ENCODE results near the gene ITGB2.

ITGB2 gene

GRCh38 chr21:44862869-44863685 is 57.6 kb downstream of the ITGB2 start:
- no peak for TF ChIP-seq CTCF (conservative IDR thresholded peaks at IDR 0.05; ENCODE audit: low read depth, low read length)
- DNase-seq (ENCODE audit: low read depth): no peak
- no peak overlapping the region for H3K4me3 ChIP-seq (ENCODE audit: low read depth, low read length)

GRCh38 chr21:44858791-44859190 is 61.9 kb downstream of the ITGB2 start:
- no peak for DNase-seq (ENCODE audit: low read depth)
- no peak overlapping the region for H3K4me3 ChIP-seq (ENCODE audit: low read depth, low read length)
- no peak for TF ChIP-seq CTCF (conservative IDR thresholded peaks at IDR 0.05; ENCODE audit: low read depth, low read length)

- DNase-seq (ENCODE audit: low read depth): no peak
- TF ChIP-seq CTCF (conservative IDR thresholded peaks at IDR 0.05; ENCODE audit: low read depth, low read length): no peak
- no peak overlapping the region for H3K4me3 ChIP-seq (ENCODE audit: low read depth, low read length)
Observed at GRCh38 chr21:44858291-44858690, 62.4 kb downstream of the ITGB2 start.

- no peak overlapping the region for H3K4me3 ChIP-seq (ENCODE audit: low read depth, low read length)
- DNase-seq (ENCODE audit: low read depth): no peak
- TF ChIP-seq CTCF (conservative IDR thresholded peaks at IDR 0.05; ENCODE audit: low read depth, low read length): no peak
Observed at GRCh38 chr21:44857127-44857892, 63.4 kb downstream of the ITGB2 start.

- H3K4me3 ChIP-seq (ENCODE audit: low read depth, low read length): no peak overlapping the region
- no peak for DNase-seq (ENCODE audit: low read depth)
- TF ChIP-seq CTCF (conservative IDR thresholded peaks at IDR 0.05; ENCODE audit: low read depth, low read length): no peak
Observed at GRCh38 chr21:44856131-44856530, 64.6 kb downstream of the ITGB2 start.

- H3K4me3 ChIP-seq (ENCODE audit: low read depth, low read length): no peak overlapping the region
- TF ChIP-seq CTCF (conservative IDR thresholded peaks at IDR 0.05; ENCODE audit: low read depth, low read length): no peak
- no peak for DNase-seq (ENCODE audit: low read depth)
Observed at GRCh38 chr21:44855572-44855971, 65.1 kb downstream of the ITGB2 start.
